Fibroblast of lung (primary cell): ENCODE measurements around the gene ITGA8.
"Not testable (repeated sequence)": the region's sequence is repeated elsewhere in the genome, so short reads cannot be mapped to it uniquely, and the experiment has no call there.

Source experiments
- CTCF ChIP-seq, 2 donors: IDR thresholded peaks in 1 of 2; conservative IDR thresholded peaks in 1 of 2; 1 replicate in 1 of 2; 2 replicates in 1 of 2; pipeline ENCODE4 v1.5.1; 2011 to 2012; ENCODE audit warnings: low read length in 2 of 2, control low read depth in 1 of 2, inconsistent platforms in 1 of 2, low read depth in 1 of 2, mild to moderate bottlenecking in 1 of 2
- EZH2 ChIP-seq: IDR thresholded peaks from 2 replicates; pipeline ENCODE4 v1.5.1; 2012; ENCODE audit warnings: low read length, control low read depth, mild to moderate bottlenecking; ENCODE audit errors: missing control alignments

GRCh38 chr10:15761224-15761623 is 41.5 kb upstream of the ITGA8 start:
- TF ChIP-seq CTCF (conservative IDR thresholded peaks at IDR 0.05 in 1 of 2, IDR thresholded peaks at IDR 0.05 in 1 of 2; ENCODE audit: low read depth in 1 of 2, low read length in 2 of 2); EZH2: not testable (repeated sequence)
